HEK293T (cell line): ENCODE results near the gene ZNF684.

ENCODE experiments used
- ARNT ChIP-seq: fragments of 450-650 bp; IDR thresholded peaks from 2 replicates; pipeline ENCODE4 v1.6.1; 2017; ENCODE audit warnings: mild to moderate bottlenecking
- BHLHE40 ChIP-seq: fragments of 450-650 bp; IDR thresholded peaks from 2 replicates; pipeline ENCODE4 v1.6.1; 2016; ENCODE audit warnings: mild to moderate bottlenecking, moderate library complexity, borderline replicate concordance
- ELF4 ChIP-seq: fragments of 450-650 bp; IDR thresholded peaks from 2 replicates; pipeline ENCODE4 v1.6.1; 2017; ENCODE audit warnings: antibody characterized with exemption
- FOXA1 ChIP-seq: fragments of 450-650 bp; IDR thresholded peaks from 2 replicates; pipeline ENCODE4 v1.6.1; 2016; ENCODE audit warnings: mild to moderate bottlenecking
- FOXM1 ChIP-seq: fragments of 450-650 bp; IDR thresholded peaks from 2 replicates; pipeline ENCODE4 v1.6.1; 2017; ENCODE audit warnings: mild to moderate bottlenecking, borderline replicate concordance
- HDGF ChIP-seq: fragments of 450-650 bp; IDR thresholded peaks from 2 replicates; pipeline ENCODE4 v1.6.1; 2017; ENCODE audit warnings: antibody characterized with exemption, borderline replicate concordance
- L3MBTL2 ChIP-seq: fragments of 450-650 bp; conservative IDR thresholded peaks from 2 replicates; pipeline ENCODE4 v1.6.1; 2016; ENCODE audit warnings: mild to moderate bottlenecking
- PKNOX1 ChIP-seq: fragments of 450-650 bp; IDR thresholded peaks from 2 replicates; pipeline ENCODE4 v1.6.1; 2016
- SP1 ChIP-seq: fragments of 450-650 bp; IDR thresholded peaks from 2 replicates; pipeline ENCODE4 v1.6.1; 2017
- ZNF384 ChIP-seq: fragments of 450-650 bp; IDR thresholded peaks from 2 replicates; pipeline ENCODE4 v1.6.1; 2016

- no peak for TF ChIP-seq BHLHE40
- no peak for TF ChIP-seq FOXM1
- TF ChIP-seq HDGF, result no peak
- no peak for TF ChIP-seq ARNT
- no peak for TF ChIP-seq L3MBTL2
- no peak for TF ChIP-seq ELF4
- TF ChIP-seq PKNOX1, result no peak
- no peak for TF ChIP-seq FOXA1
- TF ChIP-seq SP1, result no peak
- no peak for TF ChIP-seq ZNF384
Measured at GRCh38 chr1:40539338-40539737, 7.9 kb downstream of the ZNF684 start.
